SJCRH30 (cell line): Measurements from ENCODE around the gene FES. TPM values are rescaled to one million over a fixed set of nuclear protein-coding genes. Genes with fewer than 3 reads are reported as not detected.

Experiments used
- DNase-seq, 2 experiments: peaks; one replicate each; pipeline ENCODE4 v3.0.0-alpha.2; 2015 to 2020
- H3K27ac ChIP-seq: fragments of 250-450 bp; sonication (Bioruptor Pico); 2 replicates; pipeline ENCODE4 v1.5.1; 2020; ENCODE audit warnings: mild to moderate bottlenecking, moderate library complexity
- H3K27me3 ChIP-seq: fragments of 250-450 bp; sonication (Bioruptor Pico); 2 replicates; pipeline ENCODE4 v1.5.1; 2020; ENCODE audit warnings: mild to moderate bottlenecking, moderate library complexity
- H3K36me3 ChIP-seq: fragments of 250-450 bp; sonication (Bioruptor Pico); 2 replicates; pipeline ENCODE4 v1.5.1; 2020; ENCODE audit warnings: mild to moderate bottlenecking, moderate library complexity
- H3K4me1 ChIP-seq: fragments of 250-450 bp; sonication (Bioruptor Pico); 2 replicates; pipeline ENCODE4 v1.5.1; 2020; ENCODE audit warnings: mild to moderate bottlenecking, moderate library complexity
- H3K4me3 ChIP-seq: fragments of 250-450 bp; sonication (Bioruptor Pico); 2 replicates; pipeline ENCODE4 v1.5.1; 2020; ENCODE audit warnings: mild to moderate bottlenecking, moderate library complexity
- H3K9me3 ChIP-seq: fragments of 250-450 bp; sonication (Bioruptor Pico); replicated peaks from 2 replicates; pipeline ENCODE4 v1.5.1; 2020; ENCODE audit warnings: mild to moderate bottlenecking, moderate library complexity
- total RNA-seq: library from RNA; depleted of rRNA; stranded (reverse); fragments of >200 nt; shearing (Covaris generic); gene quantifications from 2 replicates; pipeline ENCODE4 v1.2.3, GENCODE V29; 2014

The FES gene
- total RNA-seq, 1 experiment from 2014 or later: 1.1 TPM

DNA sequence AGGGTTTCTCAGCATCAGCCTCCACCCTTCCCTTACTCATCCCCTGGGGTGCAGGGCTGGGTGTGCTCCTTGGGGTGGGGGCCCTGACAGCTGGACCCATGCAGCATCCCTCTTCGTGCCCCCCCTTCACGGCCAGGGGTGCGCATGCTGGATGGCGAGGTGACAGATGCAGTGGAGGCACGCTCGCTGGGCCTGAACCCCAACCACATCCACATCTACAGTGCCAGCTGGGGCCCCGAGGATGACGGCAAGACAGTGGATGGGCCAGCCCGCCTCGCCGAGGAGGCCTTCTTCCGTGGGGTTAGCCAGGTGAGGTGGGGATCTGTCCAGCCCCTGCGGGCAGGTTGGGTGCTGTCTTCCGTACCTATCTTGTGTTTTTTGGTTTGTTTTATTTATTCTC lies 6.3 kb upstream of the FES start:
- Histone ChIP-seq H3K9me3 (no peaks in the 10 kb centered on the region), H3K4me1 (peaks cover 17% of the 10 kb centered on the region), H3K27me3 (no peaks in the 10 kb centered on the region), H3K27ac (no peak overlapping the region), H3K36me3 (peaks cover 5% of the 10 kb centered on the region; the same call in 1 of the 2 replicates), H3K4me3 (no peak overlapping the region)
- no peak for DNase-seq

DNA sequence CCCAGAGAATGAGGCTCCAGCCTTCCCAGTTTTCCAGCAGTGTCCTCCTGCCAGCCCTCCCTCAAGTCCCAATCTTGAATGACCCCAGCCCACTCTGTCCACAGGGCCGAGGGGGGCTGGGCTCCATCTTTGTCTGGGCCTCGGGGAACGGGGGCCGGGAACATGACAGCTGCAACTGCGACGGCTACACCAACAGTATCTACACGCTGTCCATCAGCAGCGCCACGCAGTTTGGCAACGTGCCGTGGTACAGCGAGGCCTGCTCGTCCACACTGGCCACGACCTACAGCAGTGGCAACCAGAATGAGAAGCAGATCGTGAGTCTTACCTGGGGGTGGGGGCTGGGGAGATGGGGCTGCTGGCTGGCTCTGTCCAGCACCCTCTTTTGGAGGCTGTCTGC lies 5.6 kb upstream of the FES start:
- H3K4me3 ChIP-seq: no peak overlapping the region
- no peak for DNase-seq
- peaks cover 5% of the 10 kb centered on the region; the same call in 1 of the 2 replicates for H3K36me3 ChIP-seq
- peaks cover 11% of the 10 kb centered on the region for H3K4me1 ChIP-seq
- no peaks in the 10 kb centered on the region for H3K27me3 ChIP-seq
- no peaks in the 10 kb centered on the region for H3K9me3 ChIP-seq
- no peak overlapping the region for H3K27ac ChIP-seq

DNA sequence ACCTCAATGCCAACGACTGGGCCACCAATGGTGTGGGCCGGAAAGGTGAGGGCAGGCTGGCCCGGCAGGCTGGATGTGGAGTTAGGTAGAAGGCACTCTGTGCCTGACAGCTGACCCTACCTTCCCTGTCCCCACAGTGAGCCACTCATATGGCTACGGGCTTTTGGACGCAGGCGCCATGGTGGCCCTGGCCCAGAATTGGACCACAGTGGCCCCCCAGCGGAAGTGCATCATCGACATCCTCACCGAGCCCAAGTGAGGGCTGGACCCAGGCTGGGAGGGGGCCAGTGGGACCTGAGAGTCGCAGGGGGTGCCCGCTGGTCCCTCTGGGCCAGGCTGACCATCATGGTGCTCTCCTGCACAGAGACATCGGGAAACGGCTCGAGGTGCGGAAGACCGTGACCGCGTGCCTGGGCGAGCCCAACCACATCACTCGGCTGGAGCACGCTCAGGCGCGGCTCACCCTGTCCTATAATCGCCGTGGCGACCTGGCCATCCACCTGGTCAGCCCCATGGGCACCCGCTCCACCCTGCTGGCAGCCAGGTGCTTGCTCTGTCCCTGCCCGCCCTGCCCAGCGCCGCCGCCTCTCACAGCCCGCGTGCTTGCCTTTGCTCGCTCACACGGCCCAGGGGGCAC lies 4.5 kb upstream of the FES start:
- H3K36me3 ChIP-seq: peaks cover 5% of the 10 kb centered on the region; the same call in 1 of the 2 replicates
- DNase-seq: no peak
- H3K27me3 ChIP-seq: no peaks in the 10 kb centered on the region
- no peak overlapping the region for H3K27ac ChIP-seq
- no peak overlapping the region for H3K4me3 ChIP-seq
- H3K9me3 ChIP-seq: no peaks in the 10 kb centered on the region
- no peaks in the 10 kb centered on the region for H3K4me1 ChIP-seq

DNA sequence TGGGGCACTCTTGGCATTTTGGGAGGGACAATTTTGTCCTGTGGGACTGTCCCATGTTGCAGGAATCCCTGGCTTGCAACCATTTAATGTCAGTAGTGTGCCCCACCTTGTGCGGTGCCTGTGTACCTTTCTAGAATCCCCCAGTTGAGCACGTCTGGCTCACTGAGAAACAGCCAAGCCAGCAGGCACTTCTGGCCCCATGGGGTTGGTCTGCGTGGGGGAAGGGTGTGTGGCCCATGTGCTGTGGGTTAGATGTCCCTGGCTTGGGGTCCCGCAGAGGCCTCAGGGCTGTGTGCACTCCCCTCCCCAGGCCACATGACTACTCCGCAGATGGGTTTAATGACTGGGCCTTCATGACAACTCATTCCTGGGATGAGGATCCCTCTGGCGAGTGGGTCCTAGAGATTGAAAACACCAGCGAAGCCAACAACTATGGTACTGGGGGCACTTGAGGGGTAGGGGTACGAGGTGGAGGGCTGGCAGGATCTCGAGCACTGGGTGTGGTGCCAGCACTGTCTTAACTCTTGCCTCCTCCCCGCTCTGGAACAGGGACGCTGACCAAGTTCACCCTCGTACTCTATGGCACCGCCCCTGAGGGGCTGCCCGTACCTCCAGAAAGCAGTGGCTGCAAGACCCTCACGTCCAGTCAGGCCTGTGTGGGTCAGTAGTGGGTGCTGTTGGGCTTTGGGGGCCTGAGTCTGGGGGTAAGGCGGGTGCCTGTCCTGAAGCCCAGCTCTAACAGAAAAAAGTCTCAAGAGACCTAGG lies 3.7 kb upstream of the FES start:
- DNase-seq: no peak
- Histone ChIP-seq H3K9me3 (no peaks in the 10 kb centered on the region), H3K27ac (no peak overlapping the region), H3K4me1 (no peaks in the 10 kb centered on the region), H3K27me3 (no peaks in the 10 kb centered on the region), H3K4me3 (no peak overlapping the region), H3K36me3 (peaks cover 5% of the 10 kb centered on the region; the same call in 1 of the 2 replicates)

DNA sequence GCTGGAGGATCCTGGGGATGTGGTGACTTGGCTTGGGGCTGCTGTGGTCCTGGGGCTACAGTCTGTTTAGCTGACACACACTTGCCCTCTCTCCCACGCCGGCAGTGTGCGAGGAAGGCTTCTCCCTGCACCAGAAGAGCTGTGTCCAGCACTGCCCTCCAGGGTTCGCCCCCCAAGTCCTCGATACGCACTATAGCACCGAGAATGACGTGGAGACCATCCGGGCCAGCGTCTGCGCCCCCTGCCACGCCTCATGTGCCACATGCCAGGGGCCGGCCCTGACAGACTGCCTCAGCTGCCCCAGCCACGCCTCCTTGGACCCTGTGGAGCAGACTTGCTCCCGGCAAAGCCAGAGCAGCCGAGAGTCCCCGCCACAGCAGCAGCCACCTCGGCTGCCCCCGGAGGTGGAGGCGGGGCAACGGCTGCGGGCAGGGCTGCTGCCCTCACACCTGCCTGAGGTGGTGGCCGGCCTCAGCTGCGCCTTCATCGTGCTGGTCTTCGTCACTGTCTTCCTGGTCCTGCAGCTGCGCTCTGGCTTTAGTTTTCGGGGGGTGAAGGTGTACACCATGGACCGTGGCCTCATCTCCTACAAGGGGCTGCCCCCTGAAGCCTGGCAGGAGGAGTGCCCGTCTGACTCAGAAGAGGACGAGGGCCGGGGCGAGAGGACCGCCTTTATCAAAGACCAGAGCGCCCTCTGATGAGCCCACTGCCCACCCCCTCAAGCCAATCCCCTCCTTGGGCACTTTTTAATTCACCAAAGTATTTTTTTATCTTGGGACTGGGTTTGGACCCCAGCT lies 2.9 kb upstream of the FES start:
- H3K9me3 ChIP-seq: no peaks in the 10 kb centered on the region
- no peak overlapping the region for H3K4me3 ChIP-seq
- no peak for DNase-seq
- H3K27me3 ChIP-seq: no peaks in the 10 kb centered on the region
- H3K27ac ChIP-seq: no peak overlapping the region
- no peaks in the 10 kb centered on the region for H3K4me1 ChIP-seq
- peaks cover 5% of the 10 kb centered on the region; the same call in 1 of the 2 replicates for H3K36me3 ChIP-seq

DNA sequence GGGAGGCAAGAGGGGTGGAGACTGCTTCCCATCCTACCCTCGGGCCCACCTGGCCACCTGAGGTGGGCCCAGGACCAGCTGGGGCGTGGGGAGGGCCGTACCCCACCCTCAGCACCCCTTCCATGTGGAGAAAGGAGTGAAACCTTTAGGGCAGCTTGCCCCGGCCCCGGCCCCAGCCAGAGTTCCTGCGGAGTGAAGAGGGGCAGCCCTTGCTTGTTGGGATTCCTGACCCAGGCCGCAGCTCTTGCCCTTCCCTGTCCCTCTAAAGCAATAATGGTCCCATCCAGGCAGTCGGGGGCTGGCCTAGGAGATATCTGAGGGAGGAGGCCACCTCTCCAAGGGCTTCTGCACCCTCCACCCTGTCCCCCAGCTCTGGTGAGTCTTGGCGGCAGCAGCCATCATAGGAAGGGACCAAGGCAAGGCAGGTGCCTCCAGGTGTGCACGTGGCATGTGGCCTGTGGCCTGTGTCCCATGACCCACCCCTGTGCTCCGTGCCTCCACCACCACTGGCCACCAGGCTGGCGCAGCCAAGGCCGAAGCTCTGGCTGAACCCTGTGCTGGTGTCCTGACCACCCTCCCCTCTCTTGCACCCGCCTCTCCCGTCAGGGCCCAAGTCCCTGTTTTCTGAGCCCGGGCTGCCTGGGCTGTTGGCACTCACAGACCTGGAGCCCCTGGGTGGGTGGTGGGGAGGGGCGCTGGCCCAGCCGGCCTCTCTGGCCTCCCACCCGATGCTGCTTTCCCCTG lies 2.2 kb upstream of the FES start:
- DNase-seq: no peak
- H3K4me1 ChIP-seq: no peaks in the 10 kb centered on the region
- no peaks in the 10 kb centered on the region for H3K27me3 ChIP-seq

DNA sequence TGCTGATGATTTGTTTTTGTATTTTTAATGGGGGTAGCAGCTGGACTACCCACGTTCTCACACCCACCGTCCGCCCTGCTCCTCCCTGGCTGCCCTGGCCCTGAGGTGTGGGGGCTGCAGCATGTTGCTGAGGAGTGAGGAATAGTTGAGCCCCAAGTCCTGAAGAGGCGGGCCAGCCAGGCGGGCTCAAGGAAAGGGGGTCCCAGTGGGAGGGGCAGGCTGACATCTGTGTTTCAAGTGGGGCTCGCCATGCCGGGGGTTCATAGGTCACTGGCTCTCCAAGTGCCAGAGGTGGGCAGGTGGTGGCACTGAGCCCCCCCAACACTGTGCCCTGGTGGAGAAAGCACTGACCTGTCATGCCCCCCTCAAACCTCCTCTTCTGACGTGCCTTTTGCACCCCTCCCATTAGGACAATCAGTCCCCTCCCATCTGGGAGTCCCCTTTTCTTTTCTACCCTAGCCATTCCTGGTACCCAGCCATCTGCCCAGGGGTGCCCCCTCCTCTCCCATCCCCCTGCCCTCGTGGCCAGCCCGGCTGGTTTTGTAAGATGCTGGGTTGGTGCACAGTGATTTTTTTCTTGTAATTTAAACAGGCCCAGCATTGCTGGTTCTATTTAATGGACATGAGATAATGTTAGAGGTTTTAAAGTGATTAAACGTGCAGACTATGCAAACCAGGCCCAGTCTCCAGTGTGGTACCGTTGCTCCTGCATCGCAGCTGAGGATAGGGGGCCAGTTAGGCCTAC lies 1.4 kb upstream of the FES start:
- H3K27ac ChIP-seq: no peak overlapping the region
- no peak for DNase-seq
- H3K36me3 ChIP-seq: no peaks in the 10 kb centered on the region; the same call in 1 of the 2 replicates
- no peaks in the 10 kb centered on the region for H3K27me3 ChIP-seq
- H3K4me1 ChIP-seq: no peaks in the 10 kb centered on the region
- H3K4me3 ChIP-seq: no peak overlapping the region
- no peaks in the 10 kb centered on the region for H3K9me3 ChIP-seq

More for the DNA sequence above, 2.2 kb upstream of the FES start:
- Histone ChIP-seq H3K4me3 (no peak overlapping the region), H3K9me3 (no peaks in the 10 kb centered on the region), H3K27ac (no peak overlapping the region), H3K36me3 (peaks cover 3% of the 10 kb centered on the region; the same call in 1 of the 2 replicates)

DNA sequence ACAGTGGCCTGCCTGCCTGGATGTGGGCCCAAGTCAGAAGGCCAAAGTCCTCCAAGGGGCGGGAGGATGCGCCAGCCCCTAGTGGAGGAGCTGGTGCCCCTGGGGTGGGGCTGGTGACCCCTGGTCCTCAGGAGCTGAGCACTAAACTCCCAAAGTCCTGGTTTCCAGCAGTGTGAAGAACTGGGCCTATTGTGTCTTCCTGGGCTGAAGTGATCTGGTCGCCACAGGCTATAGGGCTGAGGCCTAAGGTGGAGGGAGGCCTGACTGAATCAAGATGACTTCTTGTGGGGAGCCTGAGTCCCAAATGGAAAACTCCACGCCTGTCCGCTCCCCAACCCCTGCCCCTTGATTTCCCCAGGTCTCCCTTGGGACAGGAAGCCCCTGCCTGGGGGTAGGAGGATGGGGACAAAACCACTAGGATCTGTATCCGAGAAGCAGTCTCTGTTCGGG lies 753 bp upstream of the FES start:
- no peak overlapping the region for H3K4me3 ChIP-seq
- no peak for DNase-seq
- H3K36me3 ChIP-seq: no peaks in the 10 kb centered on the region; the same call in 1 of the 2 replicates
- no peaks in the 10 kb centered on the region for H3K4me1 ChIP-seq
- no peak overlapping the region for H3K27ac ChIP-seq
- H3K9me3 ChIP-seq: no peaks in the 10 kb centered on the region
- H3K27me3 ChIP-seq: no peaks in the 10 kb centered on the region

DNA sequence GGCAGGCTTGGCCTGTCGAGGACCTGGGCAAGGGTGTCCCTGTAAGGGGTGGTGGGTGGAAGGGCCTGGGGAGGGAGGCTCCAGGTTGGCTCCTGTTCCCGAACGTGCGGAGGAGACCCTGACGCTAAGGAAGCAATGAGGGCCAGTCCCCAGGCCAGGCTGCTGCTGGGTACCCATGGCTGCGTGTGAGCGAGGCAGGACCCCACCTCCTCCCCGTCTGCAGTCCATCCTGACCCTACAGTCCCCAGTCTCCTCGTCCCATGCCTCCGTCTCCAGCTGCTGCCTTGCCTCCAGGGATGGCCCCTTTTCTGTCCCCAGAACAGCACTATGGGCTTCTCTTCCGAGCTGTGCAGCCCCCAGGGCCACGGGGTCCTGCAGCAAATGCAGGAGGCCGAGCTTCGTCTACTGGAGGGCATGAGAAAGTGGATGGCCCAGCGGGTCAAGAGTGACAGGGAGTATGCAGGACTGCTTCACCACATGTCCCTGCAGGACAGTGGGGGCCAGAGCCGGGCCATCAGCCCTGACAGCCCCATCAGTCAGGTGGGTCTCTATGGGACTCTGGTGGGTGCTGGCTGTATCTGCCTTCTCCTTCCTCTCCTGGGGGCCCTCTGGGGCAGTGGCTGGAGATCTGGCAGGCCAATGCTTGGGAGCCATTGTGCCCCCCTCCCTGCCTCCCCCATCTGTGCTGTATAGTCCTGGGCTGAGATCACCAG lies 571 bp downstream of the FES start:
- DNase-seq: no peak
- H3K36me3 ChIP-seq: no peaks in the 10 kb centered on the region; the same call in 1 of the 2 replicates
- H3K4me3 ChIP-seq: no peak overlapping the region
- H3K9me3 ChIP-seq: no peaks in the 10 kb centered on the region
- H3K4me1 ChIP-seq: peaks cover 3% of the 10 kb centered on the region; the same call in 1 of the 2 replicates
- H3K27me3 ChIP-seq: no peaks in the 10 kb centered on the region; the same call in 1 of the 2 replicates
- H3K27ac ChIP-seq: no peak overlapping the region

DNA sequence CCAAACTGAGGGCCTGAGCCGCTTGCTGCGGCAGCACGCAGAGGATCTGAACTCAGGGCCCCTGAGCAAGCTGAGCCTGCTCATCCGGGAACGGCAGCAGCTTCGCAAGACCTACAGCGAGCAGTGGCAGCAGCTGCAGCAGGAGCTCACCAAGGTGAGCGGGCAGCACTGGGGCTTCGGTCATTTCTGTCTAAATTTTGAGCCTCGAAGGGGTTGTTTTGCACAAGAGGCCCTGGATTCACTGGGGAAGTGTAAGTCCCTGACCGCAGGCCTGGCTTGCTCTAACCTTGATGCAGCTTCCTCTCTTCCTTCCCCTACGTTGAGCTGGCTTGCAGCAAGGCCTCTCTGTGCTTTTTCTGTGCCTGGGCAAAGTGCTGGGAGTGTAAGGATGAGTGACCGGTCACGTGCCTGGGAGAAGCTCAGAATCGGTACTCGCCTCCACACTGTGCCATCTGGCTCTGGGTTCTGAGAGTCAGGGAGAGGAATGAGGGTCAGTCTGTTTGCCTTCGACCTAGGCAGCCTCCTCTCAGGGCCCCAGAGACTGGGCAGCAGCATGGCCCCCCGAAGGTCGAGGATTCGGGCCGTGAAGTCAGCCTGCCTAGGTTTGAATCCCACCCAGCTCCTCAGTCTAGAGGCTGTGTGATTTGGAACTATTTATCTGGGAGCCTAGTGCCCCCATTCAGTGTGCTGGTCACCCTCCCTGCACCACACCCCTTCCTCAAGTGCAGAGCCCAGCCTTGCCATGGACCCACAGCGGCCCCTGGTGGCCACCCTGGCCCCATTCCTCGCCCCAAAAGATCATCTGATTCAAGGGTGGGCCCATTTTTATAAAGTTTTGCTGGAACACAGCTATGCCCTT lies 1.4 kb downstream of the FES start:
- Histone ChIP-seq H3K27ac (no peak overlapping the region), H3K4me3 (no peak overlapping the region), H3K27me3 (peaks cover 5% of the 10 kb centered on the region; the same call in 1 of the 2 replicates), H3K9me3 (no peaks in the 10 kb centered on the region), H3K36me3 (no peaks in the 10 kb centered on the region), H3K4me1 (peaks cover 3% of the 10 kb centered on the region; the same call in 1 of the 2 replicates)
- DNase-seq: peak; percentile 74 to 83

DNA sequence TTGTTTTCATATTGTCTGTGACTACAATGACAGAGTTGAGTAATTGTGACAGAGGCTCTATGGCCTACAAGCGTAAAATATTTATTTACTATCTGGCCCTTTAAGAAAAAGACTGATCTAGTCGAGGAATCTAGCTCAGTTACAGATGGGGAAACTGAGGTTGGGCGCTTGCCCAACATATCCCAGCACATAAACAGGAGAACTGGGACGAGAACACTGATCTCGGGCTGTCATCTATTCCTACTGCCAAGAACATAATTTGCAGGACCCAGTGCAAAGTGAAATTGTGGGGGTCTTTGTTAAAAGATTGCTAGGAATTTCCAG lies 1.9 kb downstream of the FES start:
- Histone ChIP-seq H3K27me3 (peaks cover 11% of the 10 kb centered on the region; the same call in 1 of the 2 replicates), H3K4me3 (no peak overlapping the region), H3K36me3 (no peaks in the 10 kb centered on the region), H3K9me3 (no peaks in the 10 kb centered on the region), H3K27ac (no peak overlapping the region), H3K4me1 (peaks cover 3% of the 10 kb centered on the region; the same call in 1 of the 2 replicates)
- no peak for DNase-seq

DNA sequence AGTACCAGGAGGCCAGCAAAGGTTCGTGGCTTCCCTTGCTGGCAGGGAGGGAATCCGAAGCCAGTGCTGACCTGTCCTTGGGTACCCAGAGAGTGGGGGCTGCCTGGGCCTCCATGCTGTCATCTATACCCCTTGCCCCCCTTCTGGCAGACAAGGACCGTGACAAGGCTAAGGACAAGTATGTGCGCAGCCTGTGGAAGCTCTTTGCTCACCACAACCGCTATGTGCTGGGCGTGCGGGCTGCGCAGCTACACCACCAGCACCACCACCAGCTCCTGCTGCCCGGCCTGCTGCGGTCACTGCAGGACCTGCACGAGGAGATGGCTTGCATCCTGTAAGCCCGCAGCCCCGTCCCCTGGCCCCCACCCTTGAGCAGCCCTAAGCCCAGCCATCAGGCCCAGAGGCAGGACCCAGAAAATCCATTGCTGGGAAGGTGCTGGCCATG lies 2.8 kb downstream of the FES start:
- Histone ChIP-seq H3K4me1 (peaks cover 3% of the 10 kb centered on the region; the same call in 1 of the 2 replicates), H3K9me3 (no peaks in the 10 kb centered on the region), H3K36me3 (no peaks in the 10 kb centered on the region), H3K4me3 (no peak overlapping the region), H3K27me3 (peaks cover 11% of the 10 kb centered on the region; the same call in 1 of the 2 replicates), H3K27ac (no peak overlapping the region)
- DNase-seq: no peak
